ENCODE results near the gene GKN1.
"Not testable (repeated sequence)": the region's sequence is repeated elsewhere in the genome, so short reads cannot be mapped to it uniquely, and the experiment has no call there.

Gene GKN1

GRCh38 chr2:68974251-68974650 is at the start of gene GKN1:
Gene GKN1, plus strand, starts transcription at chr2:68974636. Its CDS starts 42 bp downstream, at chr2:68974678.
- DNase-seq (ENCODE audit: low read depth), result no peak

- DNase-seq (ENCODE audit: low read depth), result peak; percentile 46
These were observed 49.0 kb upstream of the GKN1 start for GRCh38 chr2:68925295-68925896.

GRCh38 chr2:68926796-68927195 is 47.6 kb upstream of the GKN1 start:
- no peak for DNase-seq (ENCODE audit: low read depth)

GRCh38 chr2:68931149-68931711 is 43.2 kb upstream of the GKN1 start:
- no peak for DNase-seq (ENCODE audit: low read depth)

- DNase-seq (ENCODE audit: low read depth), result no peak
These were observed 42.6 kb upstream of the GKN1 start for GRCh38 chr2:68931799-68932198.

GRCh38 chr2:68932402-68932801 is 42.0 kb upstream of the GKN1 start:
- DNase-seq (ENCODE audit: low read depth), result no peak

GRCh38 chr2:68934021-68934420 is 40.4 kb upstream of the GKN1 start:
- no peak for DNase-seq (ENCODE audit: low read depth)

- no peak for DNase-seq (ENCODE audit: low read depth)
These were observed 39.0 kb upstream of the GKN1 start for GRCh38 chr2:68935471-68935870.

GRCh38 chr2:68936427-68936826 is 38.0 kb upstream of the GKN1 start:
- DNase-seq (ENCODE audit: low read depth), result no peak

- DNase-seq (ENCODE audit: low read depth), result no peak
These were observed 37.5 kb upstream of the GKN1 start for GRCh38 chr2:68936889-68937288.

GRCh38 chr2:68937346-68938055 is 36.9 kb upstream of the GKN1 start:
- no peak for DNase-seq (ENCODE audit: low read depth)

- DNase-seq (ENCODE audit: low read depth), result no peak
These were observed 35.5 kb upstream of the GKN1 start for GRCh38 chr2:68938938-68939337.

GRCh38 chr2:68939962-68940361 is 34.5 kb upstream of the GKN1 start:
- no peak for DNase-seq (ENCODE audit: low read depth)

GRCh38 chr2:68940369-68940768 is 34.1 kb upstream of the GKN1 start:
- no peak for DNase-seq (ENCODE audit: low read depth)

- DNase-seq (ENCODE audit: low read depth), result no peak
These were observed 31.6 kb upstream of the GKN1 start for GRCh38 chr2:68942827-68943226.

GRCh38 chr2:68943581-68944568 is 30.6 kb upstream of the GKN1 start:
- peak; percentile 10 for DNase-seq (ENCODE audit: low read depth)

GRCh38 chr2:68946117-68946516 is 28.3 kb upstream of the GKN1 start:
- DNase-seq (ENCODE audit: low read depth), result no peak

- DNase-seq (ENCODE audit: low read depth), result no peak
These were observed 25.7 kb upstream of the GKN1 start for GRCh38 chr2:68948710-68949109.

GRCh38 chr2:68951899-68952298 is 22.5 kb upstream of the GKN1 start:
- DNase-seq (ENCODE audit: low read depth), result no peak

- DNase-seq (ENCODE audit: low read depth), result no peak
These were observed 21.4 kb upstream of the GKN1 start, which contains the start of gene GKN2 for GRCh38 chr2:68952887-68953521. Gene GKN2, minus strand, starts transcription at chr2:68952893. Its CDS starts 32 bp downstream, at chr2:68952861.

GRCh38 chr2:68955432-68955831 is 19.0 kb upstream of the GKN1 start:
- DNase-seq (ENCODE audit: low read depth), result not testable (repeated sequence)

- no peak for DNase-seq (ENCODE audit: low read depth)
These were observed 15.4 kb upstream of the GKN1 start for GRCh38 chr2:68959001-68959400.
